Stimulated activated CD8-positive, alpha-beta memory T cell treated with anti-CD3 and anti-CD28 coated beads, Interleukin-7, amount 100 ng/mL, for 24 hours (primary cell): Measurements from ENCODE around the gene MPL.

Experiments
- DNase-seq: peaks from one replicate; pipeline ENCODE4 v3.0.0-alpha.2; 2020; ENCODE audit warnings: low read depth

Gene MPL

DNA sequence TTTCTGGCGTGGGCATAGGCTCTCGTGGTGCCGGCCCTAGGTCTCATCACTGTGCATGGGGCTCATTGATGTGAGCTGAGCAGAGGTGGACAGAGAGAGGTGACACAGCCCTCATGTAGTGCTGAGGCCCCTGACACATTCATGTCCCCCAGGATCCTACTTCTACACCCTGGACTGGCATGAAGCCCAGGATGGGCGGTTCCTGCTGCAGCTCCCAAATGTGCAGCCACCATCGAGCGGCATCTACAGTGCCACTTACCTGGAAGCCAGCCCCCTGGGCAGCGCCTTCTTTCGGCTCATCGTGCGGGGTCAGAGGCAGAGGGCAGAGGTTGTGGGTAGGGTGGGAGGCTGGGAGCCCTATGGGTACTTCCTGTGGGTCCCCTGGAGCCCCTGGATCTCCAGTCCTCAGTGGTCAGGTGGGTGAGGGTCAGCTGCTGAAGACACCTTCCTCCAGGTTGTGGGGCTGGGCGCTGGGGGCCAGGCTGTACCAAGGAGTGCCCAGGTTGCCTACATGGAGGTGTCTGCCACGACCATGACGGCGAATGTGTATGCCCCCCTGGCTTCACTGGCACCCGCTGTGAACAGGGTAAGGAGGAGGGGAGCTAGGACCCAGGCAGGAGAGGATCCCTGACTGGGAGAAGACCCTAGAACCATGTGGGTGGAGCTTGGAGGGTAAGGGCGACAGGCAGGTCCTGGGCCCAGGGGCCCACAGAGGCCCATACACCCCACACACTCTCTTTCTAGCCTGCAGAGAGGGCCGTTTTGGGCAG, 30.7 kb upstream of the MPL start:
- no peak for DNase-seq

DNA sequence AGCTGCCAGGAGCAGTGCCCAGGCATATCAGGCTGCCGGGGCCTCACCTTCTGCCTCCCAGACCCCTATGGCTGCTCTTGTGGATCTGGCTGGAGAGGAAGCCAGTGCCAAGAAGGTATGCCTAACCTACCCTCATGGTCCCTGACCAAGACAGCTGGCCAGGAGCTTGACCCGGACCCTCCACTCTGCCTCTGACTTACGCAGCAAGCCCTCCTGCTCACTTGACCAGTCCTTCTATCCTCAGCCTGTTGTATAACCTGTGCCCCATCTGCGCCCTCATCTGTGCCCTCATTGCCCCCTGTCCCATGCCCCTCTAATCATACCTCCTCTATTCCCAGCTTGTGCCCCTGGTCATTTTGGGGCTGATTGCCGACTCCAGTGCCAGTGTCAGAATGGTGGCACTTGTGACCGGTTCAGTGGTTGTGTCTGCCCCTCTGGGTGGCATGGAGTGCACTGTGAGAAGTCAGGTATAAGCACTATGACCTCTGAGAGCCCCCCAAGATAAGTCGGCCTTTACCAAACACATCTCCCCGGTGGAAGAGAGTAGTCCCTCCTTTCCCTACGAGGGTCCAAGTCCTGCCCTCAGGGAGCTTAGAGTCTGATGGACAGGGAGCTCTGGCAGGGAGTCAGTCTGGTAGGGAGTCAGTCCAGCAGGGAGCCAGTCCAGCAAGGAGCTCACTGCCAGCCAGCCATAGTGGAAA, 30.0 kb upstream of the MPL start:
- DNase-seq, result no peak

DNA sequence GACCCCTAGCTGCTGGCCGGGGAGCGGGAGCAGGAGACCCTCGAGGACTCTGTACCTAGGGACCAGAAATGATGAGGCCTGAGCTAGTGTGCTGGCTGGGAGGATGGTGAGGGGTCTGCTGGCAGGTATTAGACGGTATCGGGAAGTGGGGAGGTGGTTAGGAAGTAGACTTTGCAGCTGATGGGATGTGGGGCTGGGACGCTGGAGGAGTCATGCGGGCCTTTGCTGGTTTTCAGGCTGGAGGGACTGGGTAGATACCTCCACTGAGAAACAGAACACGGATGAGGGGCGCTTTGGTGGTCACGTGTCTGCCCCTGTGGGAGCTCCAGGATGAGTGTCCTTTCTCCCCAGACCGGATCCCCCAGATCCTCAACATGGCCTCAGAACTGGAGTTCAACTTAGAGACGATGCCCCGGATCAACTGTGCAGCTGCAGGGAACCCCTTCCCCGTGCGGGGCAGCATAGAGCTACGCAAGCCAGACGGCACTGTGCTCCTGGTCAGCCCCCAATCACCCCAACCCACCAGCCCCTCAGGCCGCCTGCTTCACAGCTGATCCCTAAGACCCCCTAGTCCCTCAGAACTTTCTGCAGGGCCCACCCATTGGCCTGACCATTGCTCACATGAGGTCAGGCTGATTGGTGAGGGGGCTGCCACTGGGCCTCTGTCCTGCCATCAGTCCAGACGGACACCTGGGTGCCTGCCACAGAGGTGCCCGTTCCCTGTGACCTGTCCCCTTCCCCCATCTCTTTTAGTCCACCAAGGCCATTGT, 28.8 kb upstream of the MPL start:
- no peak for DNase-seq

DNA sequence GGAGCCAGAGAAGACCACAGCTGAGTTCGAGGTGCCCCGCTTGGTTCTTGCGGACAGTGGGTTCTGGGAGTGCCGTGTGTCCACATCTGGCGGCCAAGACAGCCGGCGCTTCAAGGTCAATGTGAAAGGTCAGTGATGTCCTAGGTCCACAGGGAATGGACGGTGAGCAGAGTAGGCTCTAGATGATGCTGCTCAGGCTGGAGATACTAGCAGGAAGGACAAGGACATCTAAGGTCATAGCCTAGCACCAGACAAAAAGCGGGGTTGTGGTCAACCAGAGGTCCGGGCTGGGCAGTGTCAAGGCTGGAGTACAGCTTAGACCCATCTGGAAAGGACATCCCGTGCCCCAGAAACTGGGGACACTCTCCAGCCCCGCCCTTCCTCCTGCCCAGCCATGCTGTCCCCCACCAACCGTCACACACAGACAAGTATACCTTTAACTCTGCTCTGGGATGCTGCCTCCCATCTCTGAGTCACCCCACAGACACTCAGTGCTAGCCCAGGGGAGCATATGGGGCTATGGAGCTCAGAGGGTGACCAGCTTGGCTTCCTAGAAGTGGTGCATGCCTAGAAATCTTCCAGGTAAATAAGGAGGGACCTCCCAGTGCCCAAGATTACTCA, 28.1 kb upstream of the MPL start:
- DNase-seq, result no peak

DNA sequence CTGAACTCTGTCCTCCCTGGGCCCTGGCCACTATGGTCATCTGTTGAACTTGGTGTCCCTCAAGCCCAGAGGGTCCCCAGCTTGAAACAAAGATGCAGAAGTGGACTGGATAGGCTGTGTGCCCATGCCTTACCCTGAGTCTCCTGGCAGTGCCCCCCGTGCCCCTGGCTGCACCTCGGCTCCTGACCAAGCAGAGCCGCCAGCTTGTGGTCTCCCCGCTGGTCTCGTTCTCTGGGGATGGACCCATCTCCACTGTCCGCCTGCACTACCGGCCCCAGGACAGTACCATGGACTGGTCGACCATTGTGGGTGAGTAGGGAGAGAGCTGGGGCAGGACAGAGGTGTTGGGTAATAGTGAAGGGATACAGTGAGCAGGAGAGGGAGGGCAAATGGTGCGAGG, 26.1 kb upstream of the MPL start:
- no peak for DNase-seq

DNA sequence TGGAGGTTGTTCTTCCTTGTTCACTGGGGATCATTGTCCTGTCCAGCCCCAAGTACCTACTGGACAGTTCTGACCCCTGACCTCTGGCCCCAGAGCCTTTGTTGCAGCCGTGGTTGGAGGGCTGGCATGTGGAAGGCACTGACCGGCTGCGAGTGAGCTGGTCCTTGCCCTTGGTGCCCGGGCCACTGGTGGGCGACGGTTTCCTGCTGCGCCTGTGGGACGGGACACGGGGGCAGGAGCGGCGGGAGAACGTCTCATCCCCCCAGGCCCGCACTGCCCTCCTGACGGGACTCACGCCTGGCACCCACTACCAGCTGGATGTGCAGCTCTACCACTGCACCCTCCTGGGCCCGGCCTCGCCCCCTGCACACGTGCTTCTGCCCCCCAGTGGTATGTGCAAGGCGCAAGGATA, 25.4 kb upstream of the MPL start:
- no peak for DNase-seq

DNA sequence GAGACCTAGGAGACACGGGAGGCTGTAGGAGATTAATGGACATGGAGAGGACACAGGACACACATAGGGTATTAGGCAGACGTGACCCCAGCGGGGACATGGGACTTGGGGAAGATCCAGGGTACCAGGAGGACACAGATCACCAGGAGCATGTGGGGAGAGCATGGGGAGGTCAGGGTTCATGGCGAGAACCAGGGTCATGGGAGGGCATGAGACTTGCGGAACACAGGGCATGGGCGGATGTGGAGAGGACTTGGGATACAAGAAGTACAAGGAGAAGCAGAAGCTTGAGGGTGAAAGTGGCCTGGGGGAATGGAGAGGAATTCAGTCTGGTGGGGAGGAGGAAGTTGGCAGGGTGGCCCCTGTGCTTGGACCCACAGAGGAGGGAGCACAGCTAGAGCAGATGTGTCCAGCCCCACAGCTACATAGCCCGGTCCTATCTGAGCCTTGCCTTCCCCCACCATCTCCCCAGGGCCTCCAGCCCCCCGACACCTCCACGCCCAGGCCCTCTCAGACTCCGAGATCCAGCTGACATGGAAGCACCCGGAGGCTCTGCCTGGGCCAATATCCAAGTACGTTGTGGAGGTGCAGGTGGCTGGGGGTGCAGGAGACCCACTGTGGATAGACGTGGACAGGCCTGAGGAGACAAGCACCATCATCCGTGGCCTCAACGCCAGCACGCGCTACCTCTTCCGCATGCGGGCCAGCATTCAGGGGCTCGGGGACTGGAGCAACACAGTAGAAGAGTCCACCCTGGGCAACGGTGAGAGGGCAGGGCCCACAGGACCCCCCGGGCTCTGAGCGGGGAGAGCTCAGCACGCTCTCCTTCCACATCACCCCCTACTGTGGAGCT, 24.7 kb upstream of the MPL start:
- no peak for DNase-seq

DNA sequence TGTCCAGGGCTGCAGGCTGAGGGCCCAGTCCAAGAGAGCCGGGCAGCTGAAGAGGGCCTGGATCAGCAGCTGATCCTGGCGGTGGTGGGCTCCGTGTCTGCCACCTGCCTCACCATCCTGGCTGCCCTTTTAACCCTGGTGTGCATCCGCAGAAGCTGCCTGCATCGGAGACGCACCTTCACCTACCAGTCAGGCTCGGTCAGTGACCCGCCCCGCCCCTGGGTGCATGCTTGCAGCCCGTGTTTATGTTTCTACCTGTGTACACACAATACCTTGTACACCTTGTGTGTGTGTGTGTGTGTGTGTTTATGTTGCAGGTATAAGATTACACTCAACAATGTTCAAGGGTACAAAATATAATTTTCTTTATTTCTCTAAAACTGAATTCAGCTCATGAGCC, 23.8 kb upstream of the MPL start:
- no peak for DNase-seq

DNA sequence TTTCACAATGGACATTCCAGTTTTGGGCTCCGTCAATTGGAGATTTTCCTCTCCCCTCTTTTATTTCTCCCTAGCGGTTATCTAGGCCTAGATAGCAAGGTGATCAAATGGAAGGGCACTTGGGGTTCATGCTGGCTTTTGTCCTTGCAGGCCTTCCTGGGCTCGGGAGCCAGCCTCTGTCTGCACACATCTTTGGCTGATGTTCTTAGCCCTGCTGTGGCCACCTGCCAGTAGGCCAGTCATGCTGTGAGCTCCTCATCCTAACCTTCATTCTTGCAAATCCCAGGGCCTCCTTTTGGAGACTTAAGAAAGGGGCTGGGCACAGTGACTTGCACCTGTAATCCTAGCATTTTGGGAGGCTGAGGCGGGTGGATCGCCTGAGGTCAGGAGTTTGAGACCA, 23.4 kb upstream of the MPL start:
- no peak for DNase-seq

DNA sequence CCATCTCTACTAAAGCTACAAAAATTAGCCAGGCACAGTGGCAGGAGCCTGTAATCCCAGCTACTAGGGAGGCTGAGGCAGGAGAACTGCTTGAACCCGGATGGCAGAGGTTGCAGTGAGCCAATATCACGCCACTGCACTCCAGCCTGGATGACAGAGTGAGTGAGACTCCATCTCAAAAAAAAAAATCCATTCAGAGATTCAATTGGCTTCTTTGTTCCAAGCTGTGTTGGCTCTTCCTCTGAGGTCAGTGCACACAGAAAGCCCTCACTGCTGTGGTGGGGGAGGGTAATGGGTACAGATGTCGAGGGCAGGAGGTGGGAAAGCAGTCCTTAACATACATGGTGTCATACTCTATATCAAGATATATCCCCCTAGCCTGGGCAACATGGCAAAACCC, 22.1 kb upstream of the MPL start:
- no peak for DNase-seq

DNA sequence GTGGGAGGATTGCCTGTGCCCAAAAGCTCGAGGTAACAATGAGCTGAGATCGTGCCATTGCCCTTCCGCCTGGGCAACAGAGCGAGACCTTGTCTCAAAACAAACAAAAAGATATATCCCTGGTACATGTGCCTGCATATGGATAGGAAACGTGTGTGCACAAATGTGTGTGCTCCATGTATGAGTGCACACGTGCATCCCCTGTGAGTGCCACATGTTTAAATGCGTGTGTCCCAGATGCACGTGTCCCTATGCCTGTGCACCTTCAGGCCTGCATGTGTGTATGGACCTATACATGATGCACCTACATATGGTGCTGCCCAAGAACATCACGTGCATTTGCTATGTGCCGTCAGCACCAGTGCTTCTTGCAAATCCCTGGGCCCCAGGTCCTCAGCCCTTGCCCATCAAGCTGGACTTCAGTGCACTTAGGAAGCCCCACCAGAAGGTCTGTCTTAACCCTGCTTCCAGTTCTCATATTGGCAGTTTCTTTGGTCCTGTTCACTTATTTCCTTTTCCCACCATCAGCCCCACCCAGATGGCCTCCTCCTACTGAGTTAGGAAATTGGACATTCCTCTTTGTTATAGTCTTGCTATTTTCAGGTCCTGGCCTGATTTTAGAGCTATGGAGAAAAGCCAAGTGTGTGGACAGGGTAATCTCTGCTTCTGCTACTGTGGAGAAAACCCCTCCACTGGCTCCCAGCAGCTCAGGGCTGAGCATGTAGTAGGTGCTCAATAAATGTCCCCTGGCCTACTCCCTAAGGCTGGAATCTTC, 21.5 kb upstream of the MPL start:
- DNase-seq, result no peak

DNA sequence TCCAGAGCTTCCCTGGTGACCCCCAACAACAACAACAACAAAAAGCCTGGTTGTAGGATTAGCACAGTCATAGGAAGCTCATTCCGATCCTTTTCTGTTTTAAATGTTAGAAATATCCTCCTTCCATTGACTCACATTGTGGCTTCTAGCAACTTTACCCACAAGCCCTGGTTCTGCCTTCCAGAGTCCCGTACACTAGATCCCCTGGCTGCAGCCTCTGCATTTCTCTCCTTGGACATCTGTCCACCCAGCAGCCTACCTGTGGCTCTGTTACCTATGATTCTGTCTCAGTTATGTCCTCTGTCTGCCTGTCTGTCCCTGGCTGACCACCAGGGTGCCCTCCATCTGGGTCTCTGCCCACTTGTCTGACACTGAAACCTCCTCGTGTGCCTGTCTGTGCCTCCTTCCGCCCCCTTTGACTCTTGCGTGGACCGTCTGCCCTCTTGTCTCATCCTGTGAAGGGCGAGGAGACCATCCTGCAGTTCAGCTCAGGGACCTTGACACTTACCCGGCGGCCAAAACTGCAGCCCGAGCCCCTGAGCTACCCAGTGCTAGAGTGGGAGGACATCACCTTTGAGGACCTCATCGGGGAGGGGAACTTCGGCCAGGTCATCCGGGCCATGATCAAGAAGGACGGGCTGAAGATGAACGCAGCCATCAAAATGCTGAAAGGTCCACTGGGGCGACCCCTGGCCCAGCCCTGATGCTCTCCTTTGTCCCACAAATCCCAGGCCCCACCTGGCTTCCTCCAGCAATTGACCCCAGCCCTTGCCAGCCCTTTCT, 20.7 kb upstream of the MPL start:
- DNase-seq, result no peak

DNA sequence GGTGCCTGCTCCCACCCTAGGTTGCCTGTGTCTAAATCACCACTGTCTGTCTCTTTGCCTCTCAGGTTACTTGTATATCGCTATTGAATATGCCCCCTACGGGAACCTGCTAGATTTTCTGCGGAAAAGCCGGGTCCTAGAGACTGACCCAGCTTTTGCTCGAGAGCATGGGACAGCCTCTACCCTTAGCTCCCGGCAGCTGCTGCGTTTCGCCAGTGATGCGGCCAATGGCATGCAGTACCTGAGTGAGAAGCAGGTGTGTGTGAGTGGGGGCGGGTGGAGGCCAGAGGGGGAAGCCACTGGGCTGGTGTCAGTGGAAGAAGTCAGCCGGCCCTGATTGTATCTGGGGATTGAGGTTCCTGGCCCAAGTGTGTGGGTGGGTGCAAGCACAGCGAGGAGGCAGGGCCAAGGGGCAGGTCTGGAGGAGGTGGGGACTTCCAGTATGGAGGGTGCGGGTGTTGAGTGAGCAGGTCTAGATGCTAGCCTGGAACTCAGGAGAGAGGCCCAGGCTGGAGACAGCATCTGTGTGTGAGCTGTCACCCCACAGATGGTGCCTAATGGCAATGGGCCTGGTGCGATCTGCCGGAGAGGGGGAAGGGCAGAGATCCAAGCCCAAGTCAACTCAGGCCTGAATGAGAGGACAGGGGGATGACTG, 19.7 kb upstream of the MPL start:
- DNase-seq, result no peak

DNA sequence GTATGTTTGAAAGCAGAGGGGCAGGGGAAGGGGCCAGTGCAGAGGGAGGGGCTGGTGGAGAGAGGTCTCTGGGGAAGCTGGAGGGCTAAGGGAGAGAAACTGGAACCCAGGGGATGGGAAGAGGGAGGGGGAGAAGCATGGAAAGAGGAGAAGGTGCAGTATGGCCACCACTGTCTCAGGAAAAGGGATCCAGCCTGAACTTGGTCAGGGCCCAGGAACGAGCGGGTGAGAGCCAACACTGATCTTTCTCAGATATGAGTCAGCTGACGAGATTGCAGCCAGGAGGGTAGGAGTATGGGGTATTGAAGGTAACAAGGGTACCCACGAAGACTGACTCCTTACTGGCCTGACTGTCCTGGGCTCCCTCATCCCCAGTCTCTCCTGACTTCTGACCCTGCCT, 18.8 kb upstream of the MPL start:
- DNase-seq, result no peak

DNA sequence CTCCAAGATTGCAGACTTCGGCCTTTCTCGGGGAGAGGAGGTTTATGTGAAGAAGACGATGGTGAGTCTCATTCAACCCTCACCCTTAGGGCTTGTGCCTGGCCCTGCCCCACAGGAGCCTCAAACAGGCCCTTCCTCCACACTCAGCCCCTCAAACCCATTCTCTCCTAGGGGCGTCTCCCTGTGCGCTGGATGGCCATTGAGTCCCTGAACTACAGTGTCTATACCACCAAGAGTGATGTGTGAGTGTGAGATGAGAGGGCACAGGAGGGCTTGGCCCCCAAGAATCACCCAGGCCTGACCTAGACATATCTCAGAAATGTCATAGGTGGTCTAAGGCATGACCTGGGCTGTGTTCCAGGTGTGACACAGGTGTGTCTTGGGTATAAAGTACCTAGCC, 18.3 kb upstream of the MPL start:
- no peak for DNase-seq

DNA sequence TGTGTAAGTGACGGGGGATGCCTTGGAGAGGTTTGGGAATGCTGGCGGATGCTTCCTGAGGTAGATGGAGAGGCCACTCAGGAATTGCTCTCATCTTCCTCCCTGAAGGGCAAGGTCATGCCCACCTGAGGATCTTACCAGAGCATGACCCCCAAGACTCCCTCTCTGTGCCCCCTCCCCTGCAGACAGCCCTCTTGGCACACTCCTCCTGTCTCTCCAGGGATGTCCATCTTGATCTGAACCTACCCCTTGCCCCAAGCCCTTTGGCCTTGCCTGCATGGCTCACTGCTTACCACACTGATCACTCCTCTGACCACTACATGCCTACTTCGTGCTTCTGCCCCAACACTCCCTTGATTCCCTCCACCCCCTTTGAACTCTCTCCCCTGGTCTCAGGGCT, 17.9 kb upstream of the MPL start:
- DNase-seq, result no peak

DNA sequence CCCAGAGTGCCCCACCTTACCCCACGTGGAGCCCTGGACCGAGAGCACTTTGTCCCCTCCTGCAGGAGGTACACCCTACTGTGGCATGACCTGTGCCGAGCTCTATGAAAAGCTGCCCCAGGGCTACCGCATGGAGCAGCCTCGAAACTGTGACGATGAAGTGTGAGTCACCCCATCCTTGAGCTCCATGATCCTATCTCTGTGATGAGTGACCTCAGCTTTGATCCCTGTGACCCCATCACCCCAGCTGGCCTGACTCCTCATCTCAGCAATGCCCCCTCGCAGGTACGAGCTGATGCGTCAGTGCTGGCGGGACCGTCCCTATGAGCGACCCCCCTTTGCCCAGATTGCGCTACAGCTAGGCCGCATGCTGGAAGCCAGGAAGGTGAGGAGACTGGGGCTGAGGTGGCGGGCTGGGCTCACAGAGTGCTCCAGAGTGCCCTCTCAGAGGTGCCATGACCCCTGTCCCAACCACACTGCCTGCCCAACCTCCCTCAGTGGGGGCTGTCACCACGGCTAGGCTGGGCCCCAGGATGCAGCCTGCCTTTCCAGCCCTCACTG, 16.2 kb upstream of the MPL start:
- DNase-seq, result no peak

DNA sequence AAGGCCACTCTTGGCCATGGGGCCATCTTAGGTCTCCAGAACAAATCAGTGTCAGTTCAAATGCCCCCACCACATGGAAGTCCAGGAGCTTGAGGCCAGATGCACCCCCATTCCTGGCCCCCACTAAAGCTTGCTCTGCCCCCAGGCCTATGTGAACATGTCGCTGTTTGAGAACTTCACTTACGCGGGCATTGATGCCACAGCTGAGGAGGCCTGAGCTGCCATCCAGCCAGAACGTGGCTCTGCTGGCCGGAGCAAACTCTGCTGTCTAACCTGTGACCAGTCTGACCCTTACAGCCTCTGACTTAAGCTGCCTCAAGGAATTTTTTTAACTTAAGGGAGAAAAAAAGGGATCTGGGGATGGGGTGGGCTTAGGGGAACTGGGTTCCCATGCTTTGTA, 15.1 kb upstream of the MPL start:
- DNase-seq, result no peak

DNA sequence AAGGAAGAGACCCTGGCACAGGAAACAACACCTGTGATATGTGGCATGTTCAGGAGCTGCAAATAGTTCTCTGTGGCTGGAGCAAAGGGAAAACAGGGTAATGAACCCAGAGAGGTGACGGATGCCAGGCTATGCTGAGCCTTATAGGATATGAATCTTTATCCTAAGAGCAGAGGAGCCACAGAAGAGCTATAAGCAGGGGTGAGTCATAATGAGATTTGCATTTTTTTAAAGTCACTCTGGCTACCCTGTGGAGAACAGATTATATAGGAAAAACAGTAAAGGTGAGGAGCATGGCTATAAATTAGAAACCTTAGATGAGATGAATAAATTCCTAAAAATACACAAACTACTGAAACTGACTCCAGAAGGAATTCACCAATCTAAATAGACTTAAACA, 12.8 kb upstream of the MPL start:
- DNase-seq, result no peak
